Thoracic aorta (tissue), 2 donors: ENCODE results near the gene ZGRF1. TPM values are rescaled to one million over a fixed set of nuclear protein-coding genes. Genes with fewer than 3 reads are reported as not detected.
"Not testable (repeated sequence)": the region's sequence is repeated elsewhere in the genome, so short reads cannot be mapped to it uniquely, and the experiment has no call there.

Source experiments
- ATAC-seq: fragments of 150-250 bp; one replicate; pipeline ENCODE4 v1.8.0; 2017; ENCODE audit warnings: low read depth; ENCODE audit not compliant: insufficient number of reproducible peaks, low FRiP score
- DNase-seq: peaks from one replicate; pipeline ENCODE4 v3.0.0-alpha.2; 2020; ENCODE audit warnings: low spot score
- H3K27ac ChIP-seq, 2 donors: fragments of 200-600 bp; sonication (generic); 1 replicate in 1 of 2; 2 replicates in 1 of 2; pipeline ENCODE4 v1.5.1; 2016; ENCODE audit warnings: mild to moderate bottlenecking in 2 of 2, moderate library complexity in 2 of 2
- H3K27me3 ChIP-seq: fragments of 200-600 bp; sonication (generic); replicated peaks from 2 replicates; pipeline ENCODE4 v1.6.0; 2016; ENCODE audit warnings: mild to moderate bottlenecking; ENCODE audit not compliant: insufficient read depth
- H3K36me3 ChIP-seq: fragments of 200-600 bp; sonication (generic); one replicate; pipeline ENCODE4 v1.5.1; 2016
- H3K4me1 ChIP-seq, 2 donors: fragments of 200-600 bp; sonication (generic); 1 replicate in 1 of 2; 2 replicates in 1 of 2; pipeline versions ENCODE4 v1.5.1 to v1.6.0; 2016; ENCODE audit warnings: low read depth in 2 of 2, mild to moderate bottlenecking in 1 of 2; ENCODE audit not compliant: control insufficient read depth in 1 of 2
- H3K4me3 ChIP-seq: fragments of 200-600 bp; sonication (generic); 2 replicates; pipeline ENCODE4 v1.5.1; 2016; ENCODE audit warnings: mild to moderate bottlenecking
- H3K9me3 ChIP-seq: fragments of 200-600 bp; sonication (generic); 2 replicates; pipeline ENCODE4 v1.5.1; 2016
- CTCF ChIP-seq: fragments of 200-600 bp; sonication (generic); IDR thresholded peaks from one replicate; pipeline ENCODE4 v1.5.1; 2019; ENCODE audit warnings: antibody characterized with exemption
- total RNA-seq, 2 donors: library from RNA; depleted of rRNA; stranded (reverse); fragments of >200 nt; gene quantifications; one replicate each; pipeline versions ENCODE4 v1.1.0 to v1.2.3, GENCODE V29; 2016

Gene ZGRF1
- total RNA-seq, 2 donors from 2014 or later, result 4.3 to 9.9 TPM

- Histone ChIP-seq H3K9me3 (no peaks in the 10 kb centered on the region), H3K27me3 (no peaks in the 10 kb centered on the region), H3K27ac (no peak overlapping the region), H3K4me3 (no peak overlapping the region), H3K4me1 (peaks cover 9 to 10% of the 10 kb centered on the region in 2 donors), H3K36me3 (no peaks in the 10 kb centered on the region)
- ATAC-seq (no peak), DNase-seq (no peak)
- TF ChIP-seq CTCF, result no peak
These were observed 36.4 kb upstream of the ZGRF1 start for GRCh38 chr4:112673076-112673475.

GRCh38 chr4:112668131-112668530 lies 31.4 kb upstream of the ZGRF1 start:
- no peak for TF ChIP-seq CTCF
- Histone ChIP-seq H3K9me3 (no peaks in the 10 kb centered on the region), H3K4me3 (no peak overlapping the region), H3K4me1 (peaks cover 9 to 10% of the 10 kb centered on the region in 2 donors), H3K36me3 (no peaks in the 10 kb centered on the region), H3K27ac (no peak overlapping the region), H3K27me3 (no peaks in the 10 kb centered on the region)
- DNase-seq (no peak), ATAC-seq (no peak)

GRCh38 chr4:112664611-112665010 lies 27.9 kb upstream of the ZGRF1 start:
- ATAC-seq (no peak), DNase-seq (no peak)
- no peaks in the 10 kb centered on the region for H3K36me3 ChIP-seq
- H3K4me3 ChIP-seq, result no peak overlapping the region
- no peaks in the 10 kb centered on the region for H3K9me3 ChIP-seq
- no peaks in the 10 kb centered on the region for H3K27me3 ChIP-seq
- no peak overlapping the region for H3K27ac ChIP-seq
- no peaks in the 10 kb centered on the region for H3K4me1 ChIP-seq
- no peak for TF ChIP-seq CTCF

- not testable (repeated sequence) for H3K4me1 ChIP-seq, H3K27ac ChIP-seq, DNase-seq, H3K27me3 ChIP-seq, H3K9me3 ChIP-seq, H3K4me3 ChIP-seq, ATAC-seq
- H3K36me3 ChIP-seq, result peaks cover 26% of the 10 kb centered on the region
These were observed 19.4 kb upstream of the ZGRF1 start for GRCh38 chr4:112656115-112656514.

- TF ChIP-seq CTCF, result no peak
- no peak overlapping the region for H3K4me3 ChIP-seq
- no peaks in the 10 kb centered on the region for H3K27me3 ChIP-seq
- ATAC-seq (no peak), DNase-seq (no peak)
- H3K9me3 ChIP-seq, result no peaks in the 10 kb centered on the region
- no peak overlapping the region for H3K27ac ChIP-seq
- no peaks in the 10 kb centered on the region for H3K4me1 ChIP-seq
- H3K36me3 ChIP-seq, result peaks cover 31% of the 10 kb centered on the region
These were observed 18.6 kb upstream of the ZGRF1 start for GRCh38 chr4:112655270-112655669.

- no peaks in the 10 kb centered on the region for H3K4me1 ChIP-seq
These were observed 15.5 kb upstream of the ZGRF1 start for GRCh38 chr4:112652216-112652615.

More at GRCh38 chr4:112652216-112652615, 15.5 kb upstream of the ZGRF1 start:
- no peak for ATAC-seq
- H3K9me3 ChIP-seq, result no peaks in the 10 kb centered on the region
- H3K36me3 ChIP-seq, result peaks cover 43% of the 10 kb centered on the region
- no peak for DNase-seq
- no peak for TF ChIP-seq CTCF
- H3K27ac ChIP-seq, result no peak overlapping the region
- no peaks in the 10 kb centered on the region for H3K27me3 ChIP-seq
- no peak overlapping the region for H3K4me3 ChIP-seq
